HG03521 (cell line): ENCODE measurements around the gene ZNF140.
A peak's percentile ranks its signal among the peaks of the same experiment; 100 is the strongest.

ENCODE experiments used
- ATAC-seq: cut with Tn5 transposase; IDR thresholded peaks from one replicate; pipeline ENCODE4 v1.9.1; 2021; ENCODE audit warnings: mild to moderate bottlenecking, moderate library complexity; ENCODE audit not compliant: unreplicated experiment

ZNF140 gene

DNA sequence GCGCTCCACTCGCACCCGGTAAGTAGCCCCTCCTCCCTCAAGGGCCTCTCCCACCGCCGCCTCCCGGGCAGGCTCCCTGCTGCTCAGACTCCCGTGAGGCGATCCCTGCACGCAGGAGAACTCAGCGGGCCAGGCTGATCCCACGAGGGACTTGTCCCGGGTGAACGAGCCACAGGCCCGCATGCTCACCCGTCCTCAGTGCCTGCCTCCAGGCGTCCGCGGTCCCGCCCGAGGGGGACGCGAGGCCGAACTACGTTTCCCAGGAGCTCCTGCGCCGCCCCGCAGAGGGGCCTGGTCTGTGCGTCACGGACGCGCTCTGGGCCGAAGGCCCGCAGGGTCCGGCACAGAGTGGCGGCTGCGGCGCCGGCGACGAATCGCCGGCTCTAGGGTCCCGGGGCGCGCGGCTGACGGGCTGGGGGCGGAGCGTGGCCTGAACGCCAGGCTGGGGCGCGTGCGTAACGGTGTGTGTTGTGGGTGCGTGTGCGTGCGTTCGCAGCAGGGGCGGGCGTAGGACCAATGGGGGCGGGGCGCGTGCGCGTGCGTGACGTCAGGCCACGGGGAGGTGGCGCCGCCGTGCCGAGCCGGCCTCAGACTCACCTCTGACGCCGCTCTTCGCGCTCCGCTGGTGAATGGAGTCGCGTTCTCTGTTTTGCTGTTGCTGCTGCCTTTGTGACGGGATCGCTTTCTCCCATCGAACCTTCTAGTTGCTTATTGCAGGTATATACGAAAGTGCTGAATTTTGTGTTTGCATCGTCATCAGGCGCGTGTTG lies 49.5 kb downstream of the ZNF140 start, which contains the start of the genes ZNF10 and ZNF891:
Gene ZNF10 (plus strand): TSS at position 590 of the 770 bp plus-strand sequence. CDS start 13,866 bp downstream, outside the sequence.
Gene ZNF891 (minus strand): TSS at position 237 of the 770 bp plus-strand sequence. CDS start 8,356 bp downstream, outside the sequence.
- peak; percentile 92 for ATAC-seq

DNA sequence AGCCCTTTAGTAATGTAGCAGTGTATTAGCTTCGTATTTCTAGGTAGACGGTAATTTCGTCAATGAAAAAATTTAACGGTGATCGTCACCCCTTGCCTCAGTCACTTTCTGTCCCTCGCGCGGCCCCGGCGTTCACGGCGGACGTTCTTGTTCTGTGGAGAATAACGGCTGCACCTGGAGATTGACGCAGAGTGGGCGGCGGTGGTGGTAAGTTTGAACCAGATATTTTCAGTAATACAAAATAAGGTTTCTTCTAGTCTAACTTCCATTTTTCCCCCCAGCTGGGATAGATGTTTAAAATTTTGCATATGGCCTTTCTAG lies 50.0 kb downstream of the ZNF140 start:
- no peak for ATAC-seq

DNA sequence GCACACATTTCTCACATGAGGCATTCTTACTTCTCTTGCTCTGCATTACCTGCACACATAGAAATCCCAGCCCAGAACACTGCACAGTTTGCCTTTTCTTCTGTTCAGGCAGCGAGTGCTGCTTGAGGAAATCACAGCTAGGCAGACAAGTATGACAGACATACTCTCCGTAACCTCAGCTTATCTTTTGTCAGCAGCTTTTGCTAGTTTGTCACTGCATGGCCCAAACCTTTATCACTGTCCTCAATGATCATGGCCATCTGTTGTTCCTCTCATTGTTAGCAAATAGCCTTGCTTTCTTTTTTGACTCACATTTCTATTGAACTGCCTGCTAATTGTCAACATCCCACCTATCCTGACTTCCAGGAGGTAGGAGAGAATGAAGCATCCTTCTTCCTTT lies 55.0 kb downstream of the ZNF140 start:
- ATAC-seq: no peak

DNA sequence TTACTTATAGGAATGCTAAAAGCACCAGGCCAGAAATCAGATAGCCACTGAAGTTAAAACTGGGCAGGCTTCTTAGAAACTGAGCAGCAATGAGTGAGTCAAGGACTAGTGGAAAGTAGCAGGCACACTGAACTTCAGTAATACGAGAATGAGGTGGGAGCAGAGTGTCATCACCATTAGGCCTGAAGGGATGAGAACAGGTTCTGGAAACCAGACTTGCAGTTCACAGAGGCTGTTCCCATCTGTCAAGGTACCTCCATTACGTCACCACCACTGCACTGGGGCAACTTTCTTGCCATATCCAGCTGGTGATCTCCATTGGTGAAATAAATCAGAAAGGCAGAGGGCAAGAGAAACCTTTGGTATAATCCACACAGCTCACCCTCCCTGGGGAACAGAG lies 65.3 kb downstream of the ZNF140 start:
- ATAC-seq: no peak

DNA sequence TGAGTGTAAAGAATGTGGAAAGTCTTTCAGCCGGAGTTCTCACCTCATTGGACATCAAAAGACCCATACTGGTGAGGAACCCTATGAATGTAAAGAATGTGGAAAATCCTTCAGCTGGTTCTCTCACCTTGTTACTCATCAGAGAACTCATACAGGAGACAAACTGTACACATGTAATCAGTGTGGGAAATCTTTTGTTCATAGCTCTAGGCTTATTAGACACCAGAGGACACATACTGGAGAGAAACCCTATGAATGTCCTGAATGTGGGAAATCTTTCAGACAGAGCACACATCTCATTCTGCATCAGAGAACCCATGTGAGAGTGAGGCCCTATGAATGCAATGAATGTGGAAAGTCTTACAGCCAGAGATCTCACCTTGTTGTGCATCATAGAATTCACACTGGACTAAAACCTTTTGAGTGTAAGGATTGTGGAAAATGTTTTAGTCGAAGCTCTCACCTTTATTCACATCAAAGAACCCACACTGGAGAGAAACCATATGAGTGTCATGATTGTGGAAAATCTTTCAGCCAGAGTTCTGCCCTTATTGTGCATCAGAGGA lies 75.5 kb downstream of the ZNF140 start:
- no peak for ATAC-seq
